GM18507 (cell line): Measurements from ENCODE around the gene TMEM132E.

ENCODE experiments used
- DNase-seq: peaks from one replicate; pipeline ENCODE4 v3.0.0; 2011; ENCODE audit warnings: low read depth; ENCODE audit not compliant: insufficient read length; ENCODE audit errors: extremely low spot score
- FAIRE-seq: peaks from 2 replicates; lab custom pipeline; 2011; peaks lifted over from hg19 to GRCh38; lab: Jason Lieb, UNC

The TMEM132E gene

GRCh38 chr17:34623856-34624766, 44.7 kb downstream of the TMEM132E start:
- no peak for DNase-seq
- FAIRE-seq = no peak

- FAIRE-seq = no peak
Measured at GRCh38 chr17:34624767-34625383, 45.5 kb downstream of the TMEM132E start.

GRCh38 chr17:34626121-34626681, 46.8 kb downstream of the TMEM132E start:
- FAIRE-seq = no peak

More at GRCh38 chr17:34624767-34625383, 45.5 kb downstream of the TMEM132E start:
- DNase-seq = no peak

GRCh38 chr17:34628879-34629278, 49.5 kb downstream of the TMEM132E start:
- FAIRE-seq (no peak), DNase-seq (no peak)

More at GRCh38 chr17:34626121-34626681, 46.8 kb downstream of the TMEM132E start:
- no peak for DNase-seq

- FAIRE-seq (no peak), DNase-seq (no peak)
Measured at GRCh38 chr17:34633351-34633750, 54.0 kb downstream of the TMEM132E start.

- DNase-seq (no peak), FAIRE-seq (no peak)
Measured at GRCh38 chr17:34633760-34634159, 54.4 kb downstream of the TMEM132E start.

- no peak for FAIRE-seq
Measured at GRCh38 chr17:34634551-34635160, 55.3 kb downstream of the TMEM132E start.

GRCh38 chr17:34635876-34636275, 56.5 kb downstream of the TMEM132E start:
- FAIRE-seq = no peak
- no peak for DNase-seq

More at GRCh38 chr17:34634551-34635160, 55.3 kb downstream of the TMEM132E start:
- no peak for DNase-seq

- FAIRE-seq = no peak
- DNase-seq = no peak
Measured at GRCh38 chr17:34637041-34637547, 57.7 kb downstream of the TMEM132E start.

GRCh38 chr17:34637548-34638525, 58.5 kb downstream of the TMEM132E start:
- FAIRE-seq = peak; percentile 78

GRCh38 chr17:34638526-34639260, 59.3 kb downstream of the TMEM132E start:
- DNase-seq = no peak
- FAIRE-seq = no peak

More at GRCh38 chr17:34637548-34638525, 58.5 kb downstream of the TMEM132E start:
- DNase-seq = peak; percentile 71

GRCh38 chr17:34639706-34640425, 60.5 kb downstream of the TMEM132E start:
- no peak for FAIRE-seq
- DNase-seq = no peak

GRCh38 chr17:34641368-34641767, 62.0 kb downstream of the TMEM132E start:
- DNase-seq (no peak), FAIRE-seq (no peak)

- DNase-seq (no peak), FAIRE-seq (no peak)
Measured at GRCh38 chr17:34644941-34645550, 65.7 kb downstream of the TMEM132E start.

- no peak for FAIRE-seq
- no peak for DNase-seq
Measured at GRCh38 chr17:34645594-34645993, 66.2 kb downstream of the TMEM132E start.

GRCh38 chr17:34647511-34647910, 68.1 kb downstream of the TMEM132E start:
- FAIRE-seq (no peak), DNase-seq (no peak)
